ENCODE results near the gene ANXA6. TPM values are rescaled to one million over a fixed set of nuclear protein-coding genes. Genes with fewer than 3 reads are reported as not detected.

Gene ANXA6
- total RNA-seq, 1 donor: 353 TPM

DNA sequence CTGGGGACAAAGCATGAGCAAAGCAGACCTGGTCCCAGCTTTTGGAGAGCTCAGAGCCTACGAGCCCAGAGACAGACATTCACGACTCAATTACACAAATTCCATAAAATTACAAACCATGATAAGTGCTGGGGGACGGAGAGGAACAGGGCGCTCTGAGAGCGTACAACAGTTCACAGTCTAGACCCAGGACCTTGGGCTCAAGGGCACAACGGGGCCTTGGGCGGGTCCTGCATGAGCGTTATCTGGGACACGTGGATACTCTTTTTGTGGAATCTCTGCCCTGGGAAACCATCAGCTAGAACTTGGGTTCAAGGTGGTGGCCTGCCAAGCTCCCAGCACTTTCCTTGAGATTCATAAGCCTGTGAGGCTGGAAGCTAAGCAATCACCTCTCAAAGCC, 9.4 kb upstream of the ANXA6 start:
- Histone ChIP-seq H2AFZ (ENCODE audit: low read length) (no peak overlapping the region), H3K4me1 (ENCODE audit: insufficient read depth, low read length) (no peaks in the 10 kb centered on the region), H3K27ac (ENCODE audit: low read depth, low read length) (no peak overlapping the region), H3K9me3 (ENCODE audit: low read depth, low read length) (no peaks in the 10 kb centered on the region), H3K36me3 (ENCODE audit: insufficient read depth, low read length) (no peaks in the 10 kb centered on the region), H3K27me3 (ENCODE audit: insufficient read depth, low read length) (peaks cover 8% of the 10 kb centered on the region), H3K4me2 (ENCODE audit: insufficient read depth, low read length) (no peak overlapping the region), H3K79me2 (ENCODE audit: insufficient read depth, low read length) (no peaks in the 10 kb centered on the region), H4K20me1 (ENCODE audit: insufficient read depth, low read length) (no peaks in the 10 kb centered on the region), H3K4me3 (ENCODE audit: insufficient read depth, low read length) (no peak overlapping the region)
- DNase-seq (ENCODE audit: insufficient read length, low spot score, missing footprints): no peak
- TF ChIP-seq, protein P1, sequence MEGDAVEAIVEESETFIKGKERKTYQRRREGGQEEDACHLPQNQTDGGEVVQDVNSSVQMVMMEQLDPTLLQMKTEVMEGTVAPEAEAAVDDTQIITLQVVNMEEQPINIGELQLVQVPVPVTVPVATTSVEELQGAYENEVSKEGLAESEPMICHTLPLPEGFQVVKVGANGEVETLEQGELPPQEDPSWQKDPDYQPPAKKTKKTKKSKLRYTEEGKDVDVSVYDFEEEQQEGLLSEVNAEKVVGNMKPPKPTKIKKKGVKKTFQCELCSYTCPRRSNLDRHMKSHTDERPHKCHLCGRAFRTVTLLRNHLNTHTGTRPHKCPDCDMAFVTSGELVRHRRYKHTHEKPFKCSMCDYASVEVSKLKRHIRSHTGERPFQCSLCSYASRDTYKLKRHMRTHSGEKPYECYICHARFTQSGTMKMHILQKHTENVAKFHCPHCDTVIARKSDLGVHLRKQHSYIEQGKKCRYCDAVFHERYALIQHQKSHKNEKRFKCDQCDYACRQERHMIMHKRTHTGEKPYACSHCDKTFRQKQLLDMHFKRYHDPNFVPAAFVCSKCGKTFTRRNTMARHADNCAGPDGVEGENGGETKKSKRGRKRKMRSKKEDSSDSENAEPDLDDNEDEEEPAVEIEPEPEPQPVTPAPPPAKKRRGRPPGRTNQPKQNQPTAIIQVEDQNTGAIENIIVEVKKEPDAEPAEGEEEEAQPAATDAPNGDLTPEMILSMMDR (IDR thresholded peaks at IDR 0.05; ENCODE audit: extremely low read depth, low read depth, low read length): no peak

DNA sequence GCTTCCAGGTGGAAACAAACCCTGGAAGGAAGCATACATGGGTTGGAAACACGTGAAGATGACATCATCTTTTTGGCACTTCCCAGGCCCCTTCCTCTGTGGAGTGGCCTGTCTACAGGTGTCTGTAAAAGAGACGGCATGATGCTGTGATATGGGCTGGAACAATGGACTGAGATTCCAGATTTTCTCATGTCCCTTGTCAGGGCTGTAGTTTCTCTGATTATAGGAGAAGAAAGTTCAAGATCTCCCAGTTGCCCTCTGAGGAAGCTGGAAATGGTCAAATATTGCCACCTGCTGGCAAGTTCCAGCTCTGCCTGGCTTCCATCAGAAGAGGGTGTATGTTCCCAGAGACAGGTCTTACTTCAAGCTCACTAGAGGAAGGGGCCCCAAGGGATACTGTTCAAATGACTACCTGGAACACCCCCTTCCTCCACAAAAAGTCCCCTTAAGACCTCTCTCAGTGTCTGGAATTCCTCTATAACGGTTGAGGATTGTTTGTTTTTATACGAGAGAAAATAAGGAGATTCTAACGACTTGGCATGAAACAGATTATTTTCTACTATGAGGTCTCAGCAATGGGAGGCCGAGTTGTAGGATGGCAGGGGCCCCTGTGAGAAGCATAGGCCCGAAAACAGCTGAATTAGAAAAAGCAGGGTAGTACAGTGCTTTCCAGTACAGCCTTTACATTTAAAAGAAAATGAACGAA, 7.3 kb upstream of the ANXA6 start:
- H3K4me2 ChIP-seq (ENCODE audit: insufficient read depth, low read length): no peak overlapping the region
- no peaks in the 10 kb centered on the region for H3K36me3 ChIP-seq (ENCODE audit: insufficient read depth, low read length)
- no peak overlapping the region for H3K27ac ChIP-seq (ENCODE audit: low read depth, low read length)
- H3K4me1 ChIP-seq (ENCODE audit: insufficient read depth, low read length): no peaks in the 10 kb centered on the region
- peaks cover 8% of the 10 kb centered on the region for H3K27me3 ChIP-seq (ENCODE audit: insufficient read depth, low read length)
- H3K4me3 ChIP-seq (ENCODE audit: insufficient read depth, low read length): no peak overlapping the region
- no peak overlapping the region for H2AFZ ChIP-seq (ENCODE audit: low read length)
- peak; percentile 92 for DNase-seq (ENCODE audit: insufficient read length, low spot score, missing footprints)
- no peaks in the 10 kb centered on the region for H3K79me2 ChIP-seq (ENCODE audit: insufficient read depth, low read length)
- TF ChIP-seq, protein P1 (IDR thresholded peaks at IDR 0.05; ENCODE audit: extremely low read depth, low read depth, low read length): peak; percentile 95
- no peaks in the 10 kb centered on the region for H3K9me3 ChIP-seq (ENCODE audit: low read depth, low read length)
- no peaks in the 10 kb centered on the region for H4K20me1 ChIP-seq (ENCODE audit: insufficient read depth, low read length)

DNA sequence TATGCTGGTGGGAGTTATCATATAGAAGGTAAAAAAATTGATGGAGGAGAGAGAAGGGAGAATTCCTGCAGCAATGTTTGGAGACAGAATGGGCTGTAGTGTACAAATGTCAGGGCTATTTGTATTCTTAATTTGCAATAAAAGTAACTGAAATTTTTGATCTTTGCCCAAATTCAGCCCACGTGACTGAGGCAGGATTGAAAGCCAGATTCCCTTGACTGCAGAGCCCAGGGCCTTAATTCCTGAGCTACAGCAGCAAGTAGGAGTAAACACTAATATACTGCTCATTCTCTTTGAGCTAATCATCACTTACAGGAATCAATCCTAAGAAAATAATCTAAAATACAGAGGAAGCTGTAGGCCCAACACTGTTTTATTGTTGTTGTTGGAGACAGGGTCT, 5.2 kb upstream of the ANXA6 start:
- no peak overlapping the region for H3K4me3 ChIP-seq (ENCODE audit: insufficient read depth, low read length)
- H3K9me3 ChIP-seq (ENCODE audit: low read depth, low read length): no peaks in the 10 kb centered on the region
- no peak overlapping the region for H2AFZ ChIP-seq (ENCODE audit: low read length)
- H3K36me3 ChIP-seq (ENCODE audit: insufficient read depth, low read length): no peaks in the 10 kb centered on the region
- peaks cover 3% of the 10 kb centered on the region for H3K27me3 ChIP-seq (ENCODE audit: insufficient read depth, low read length)
- H3K4me1 ChIP-seq (ENCODE audit: insufficient read depth, low read length): peaks cover 9% of the 10 kb centered on the region
- no peak overlapping the region for H3K4me2 ChIP-seq (ENCODE audit: insufficient read depth, low read length)
- TF ChIP-seq, protein P1 (IDR thresholded peaks at IDR 0.05; ENCODE audit: extremely low read depth, low read depth, low read length): no peak
- no peak overlapping the region for H3K27ac ChIP-seq (ENCODE audit: low read depth, low read length)
- no peak for DNase-seq (ENCODE audit: insufficient read length, low spot score, missing footprints)
- H3K79me2 ChIP-seq (ENCODE audit: insufficient read depth, low read length): peaks cover 9% of the 10 kb centered on the region
- H4K20me1 ChIP-seq (ENCODE audit: insufficient read depth, low read length): no peaks in the 10 kb centered on the region

DNA sequence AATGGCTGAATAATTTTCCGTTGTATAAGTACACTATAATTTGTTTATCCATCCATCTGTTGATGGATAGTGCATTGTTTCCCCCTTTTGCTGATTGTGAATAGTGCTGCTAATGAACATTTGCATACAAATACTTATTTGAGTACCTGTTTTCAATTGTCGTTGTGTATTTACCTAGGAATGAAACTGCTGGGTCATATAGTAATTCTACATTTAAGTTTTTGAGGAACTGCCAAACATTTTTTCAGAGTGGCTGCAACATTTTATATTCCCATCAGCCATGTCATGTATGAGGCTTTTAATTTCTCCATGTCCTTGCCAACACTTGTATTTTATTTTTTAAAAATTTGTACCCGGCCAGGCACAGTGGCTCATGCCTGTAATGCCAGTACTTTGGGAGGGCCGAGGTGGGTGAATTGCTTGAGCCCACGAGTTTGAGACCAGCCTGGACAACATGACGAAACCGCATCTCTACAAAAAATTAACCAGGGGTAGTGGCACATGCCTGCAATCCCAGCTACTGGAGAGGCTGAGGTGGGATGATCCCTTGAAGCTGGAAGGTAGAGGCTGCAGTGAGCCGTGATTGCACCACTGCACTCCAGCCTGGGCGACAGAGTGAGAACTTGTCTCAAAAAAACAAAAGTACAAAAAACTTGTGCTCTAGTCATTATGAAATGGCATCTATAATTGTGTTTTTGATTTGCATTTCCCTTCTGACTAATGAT, 2.2 kb upstream of the ANXA6 start:
- H4K20me1 ChIP-seq (ENCODE audit: insufficient read depth, low read length): peaks cover 12% of the 10 kb centered on the region
- no peaks in the 10 kb centered on the region for H3K36me3 ChIP-seq (ENCODE audit: insufficient read depth, low read length)
- no peaks in the 10 kb centered on the region for H3K27me3 ChIP-seq (ENCODE audit: insufficient read depth, low read length)
- H3K4me1 ChIP-seq (ENCODE audit: insufficient read depth, low read length): peaks cover 29% of the 10 kb centered on the region
- no peak overlapping the region for H3K4me2 ChIP-seq (ENCODE audit: insufficient read depth, low read length)
- H3K27ac ChIP-seq (ENCODE audit: low read depth, low read length): no peak overlapping the region
- peaks cover 39% of the 10 kb centered on the region for H3K79me2 ChIP-seq (ENCODE audit: insufficient read depth, low read length)
- no peak overlapping the region for H3K4me3 ChIP-seq (ENCODE audit: insufficient read depth, low read length)
- DNase-seq (ENCODE audit: insufficient read length, low spot score, missing footprints): no peak
- TF ChIP-seq, protein P1 (IDR thresholded peaks at IDR 0.05; ENCODE audit: extremely low read depth, low read depth, low read length): no peak
- no peak overlapping the region for H2AFZ ChIP-seq (ENCODE audit: low read length)
- H3K9me3 ChIP-seq (ENCODE audit: low read depth, low read length): no peaks in the 10 kb centered on the region
